ENCODE data around the gene LCN10. TPM values are rescaled to one million over a fixed set of nuclear protein-coding genes. Genes with fewer than 3 reads are reported as not detected.
"Not testable (repeated sequence)": the region's sequence is repeated elsewhere in the genome, so short reads cannot be mapped to it uniquely, and the experiment has no call there.

Gene LCN10
- total RNA-seq, 2 experiments from 2014 or later, result not detected

DNA sequence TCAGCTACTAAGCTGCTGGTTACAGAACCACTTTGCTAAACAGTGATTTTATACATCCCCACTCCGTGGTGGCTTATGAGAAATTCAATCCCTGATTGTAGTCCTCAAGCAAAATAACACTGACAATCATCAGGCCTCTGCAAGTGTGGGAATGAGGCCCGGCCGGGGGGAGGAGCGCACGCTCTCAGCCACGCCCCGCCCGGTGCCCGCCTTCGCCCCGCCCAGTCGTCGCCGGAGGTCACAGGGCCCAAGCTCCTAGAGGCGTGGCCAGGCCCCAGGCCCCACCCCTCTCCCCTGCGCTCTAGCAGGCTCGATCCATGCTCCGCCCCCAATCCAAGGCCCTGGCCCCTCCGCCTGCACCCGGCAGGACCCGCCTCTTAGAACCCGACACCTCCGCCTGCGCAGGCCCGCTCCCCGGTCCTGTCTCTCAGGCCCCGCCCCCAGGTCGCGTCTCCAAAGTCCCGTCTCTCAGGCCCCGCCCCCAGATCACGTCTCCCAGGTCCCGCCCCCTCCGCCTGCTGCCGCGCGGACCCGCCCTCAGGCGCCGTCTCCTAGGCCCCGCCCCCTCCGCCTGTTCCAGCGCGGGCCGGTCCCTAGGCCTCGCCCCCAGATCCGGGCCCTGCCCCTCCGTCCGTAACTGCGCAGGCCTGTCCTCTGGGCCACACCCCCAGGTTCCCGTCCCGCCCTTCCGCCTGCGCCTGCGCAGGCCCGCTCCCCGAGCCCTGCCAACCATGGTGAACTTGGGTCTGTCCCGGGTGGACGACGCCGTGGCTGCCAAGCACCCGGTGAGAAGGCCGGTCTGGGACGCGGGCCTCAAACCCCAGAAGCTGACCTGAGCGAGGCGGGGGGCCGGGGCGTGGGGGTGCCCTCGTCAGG is 48.1 kb upstream of the LCN10 start, which contains the start of gene TMEM141:
TMEM141 (plus strand) TSS at position 705 of the 876 bp plus-strand sequence; CDS start at position 732, 27 bp downstream.
- Histone ChIP-seq H3K4me3 (ENCODE audit: low read depth, low read length, poor library complexity, severe bottlenecking) (peak within 1 kb of the TSS; percentile 72), H3K4me1 (ENCODE audit: insufficient read depth, low read length, poor library complexity, severe bottlenecking) (peaks cover 26% of the 10 kb centered on the region), H3K79me2 (ENCODE audit: insufficient read depth, low read depth, low read length) (no peaks in the 10 kb centered on the region), H3K27ac (ENCODE audit: low read depth, low read length, poor library complexity, severe bottlenecking) (peak within 1 kb of the TSS; percentile 70), H3K9me2 (ENCODE audit: insufficient read depth, low read length) (no peaks in the 10 kb centered on the region), H3K4me2 (ENCODE audit: low read length) (peak within 1 kb of the TSS; percentile 71), H4K20me1 (ENCODE audit: insufficient read depth, low read length) (no peaks in the 10 kb centered on the region), H2AFZ (ENCODE audit: low read length) (peak within 1 kb of the TSS; percentile 35; the same call in 1 of the 2 replicates), H3K9me3 (ENCODE audit: low read length) (no peaks in the 10 kb centered on the region), H3K36me3 (ENCODE audit: insufficient read depth, low read length) (no peaks in the 10 kb centered on the region)
- intact Hi-C loops (cut with micrococcal nuclease; ENCODE audit: unreplicated experiment), result loop anchor here (1.0 to 2.0 kb wide), 4 partner anchors 16 to 238 kb away; partner anchors contain the start of genes ABCA2, FBXW5 and RABL6
- CTCF ChIA-PET (ENCODE audit: unreplicated experiment), result interaction anchor here (0.5 to 0.8 kb wide), 2 partner anchors 24 to 239 kb away, joined by 3 read pairs; no protein-coding TSS in a partner anchor
- TF ChIP-seq, protein P1, sequence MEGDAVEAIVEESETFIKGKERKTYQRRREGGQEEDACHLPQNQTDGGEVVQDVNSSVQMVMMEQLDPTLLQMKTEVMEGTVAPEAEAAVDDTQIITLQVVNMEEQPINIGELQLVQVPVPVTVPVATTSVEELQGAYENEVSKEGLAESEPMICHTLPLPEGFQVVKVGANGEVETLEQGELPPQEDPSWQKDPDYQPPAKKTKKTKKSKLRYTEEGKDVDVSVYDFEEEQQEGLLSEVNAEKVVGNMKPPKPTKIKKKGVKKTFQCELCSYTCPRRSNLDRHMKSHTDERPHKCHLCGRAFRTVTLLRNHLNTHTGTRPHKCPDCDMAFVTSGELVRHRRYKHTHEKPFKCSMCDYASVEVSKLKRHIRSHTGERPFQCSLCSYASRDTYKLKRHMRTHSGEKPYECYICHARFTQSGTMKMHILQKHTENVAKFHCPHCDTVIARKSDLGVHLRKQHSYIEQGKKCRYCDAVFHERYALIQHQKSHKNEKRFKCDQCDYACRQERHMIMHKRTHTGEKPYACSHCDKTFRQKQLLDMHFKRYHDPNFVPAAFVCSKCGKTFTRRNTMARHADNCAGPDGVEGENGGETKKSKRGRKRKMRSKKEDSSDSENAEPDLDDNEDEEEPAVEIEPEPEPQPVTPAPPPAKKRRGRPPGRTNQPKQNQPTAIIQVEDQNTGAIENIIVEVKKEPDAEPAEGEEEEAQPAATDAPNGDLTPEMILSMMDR (conservative IDR thresholded peaks at IDR 0.05; ENCODE audit: low read length), result no peak
- TF ChIP-seq EZH2phosphoT487 (IDR thresholded peaks at IDR 0.05; ENCODE audit: borderline replicate concordance, low read depth, low read length), result no peak
- POLR2A ChIA-PET, result interaction anchor here (0.6 to 1.0 kb wide), 3 partner anchors 18 to 157 kb away, joined by 3 to 4 read pairs (median 4); no protein-coding TSS in a partner anchor
- DNase-seq (ENCODE audit: low spot score), result peak; percentile 99
- no TSS peak for BruUV-seq (replicated peaks)

DNA sequence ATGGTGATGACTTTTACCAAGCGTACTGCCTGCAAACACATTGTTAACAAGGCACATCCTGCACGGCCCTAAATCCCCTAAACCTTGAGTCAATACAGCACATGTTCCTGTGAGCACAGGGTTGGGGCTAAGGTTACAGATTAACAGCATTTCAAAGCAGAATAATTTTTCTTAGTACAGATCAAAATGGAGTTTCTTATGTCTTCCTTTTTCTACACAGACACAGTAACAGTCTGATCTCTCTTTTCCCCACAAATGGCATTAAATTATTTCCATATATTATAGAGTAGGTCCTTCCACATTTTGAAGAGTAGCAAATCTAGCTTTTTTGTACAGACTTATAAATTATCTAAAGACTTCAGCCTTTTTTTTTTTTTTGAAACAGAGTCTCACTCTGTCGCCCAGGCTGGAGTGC is 46.8 kb upstream of the LCN10 start:
- CTCF ChIA-PET (ENCODE audit: unreplicated experiment), result interaction anchor here (0.5 kb wide), 1 partner anchor 154 kb away, joined by 3 read pairs; no protein-coding TSS in a partner anchor
- Histone ChIP-seq H3K27ac (ENCODE audit: low read depth, low read length, poor library complexity, severe bottlenecking) (no peak overlapping the region), H3K4me3 (ENCODE audit: low read depth, low read length, poor library complexity, severe bottlenecking) (no peak overlapping the region), H3K4me1 (ENCODE audit: insufficient read depth, low read length, poor library complexity, severe bottlenecking) (peaks cover 20% of the 10 kb centered on the region), H3K9me2 (ENCODE audit: insufficient read depth, low read length) (no peaks in the 10 kb centered on the region), H2AFZ (ENCODE audit: low read length) (no peak overlapping the region), H3K79me2 (ENCODE audit: insufficient read depth, low read depth, low read length) (no peaks in the 10 kb centered on the region), H3K36me3 (ENCODE audit: insufficient read depth, low read length) (no peaks in the 10 kb centered on the region), H4K20me1 (ENCODE audit: insufficient read depth, low read length) (no peaks in the 10 kb centered on the region), H3K9me3 (ENCODE audit: low read length) (no peaks in the 10 kb centered on the region), H3K4me2 (ENCODE audit: low read length) (no peak overlapping the region)
- no TSS peak for BruUV-seq (replicated peaks)
- intact Hi-C loops (cut with micrococcal nuclease; ENCODE audit: unreplicated experiment), result loop anchor here (5.0 kb wide), 1 partner anchor 98 kb away; the partner anchor contains the start of gene TRAF2
- POLR2A ChIA-PET, result no interaction called here
- TF ChIP-seq EZH2phosphoT487 (IDR thresholded peaks at IDR 0.05; ENCODE audit: borderline replicate concordance, low read depth, low read length), result no peak
- TF ChIP-seq, protein P1 (conservative IDR thresholded peaks at IDR 0.05; ENCODE audit: low read length), result no peak
- no peak for DNase-seq (ENCODE audit: low spot score)

DNA sequence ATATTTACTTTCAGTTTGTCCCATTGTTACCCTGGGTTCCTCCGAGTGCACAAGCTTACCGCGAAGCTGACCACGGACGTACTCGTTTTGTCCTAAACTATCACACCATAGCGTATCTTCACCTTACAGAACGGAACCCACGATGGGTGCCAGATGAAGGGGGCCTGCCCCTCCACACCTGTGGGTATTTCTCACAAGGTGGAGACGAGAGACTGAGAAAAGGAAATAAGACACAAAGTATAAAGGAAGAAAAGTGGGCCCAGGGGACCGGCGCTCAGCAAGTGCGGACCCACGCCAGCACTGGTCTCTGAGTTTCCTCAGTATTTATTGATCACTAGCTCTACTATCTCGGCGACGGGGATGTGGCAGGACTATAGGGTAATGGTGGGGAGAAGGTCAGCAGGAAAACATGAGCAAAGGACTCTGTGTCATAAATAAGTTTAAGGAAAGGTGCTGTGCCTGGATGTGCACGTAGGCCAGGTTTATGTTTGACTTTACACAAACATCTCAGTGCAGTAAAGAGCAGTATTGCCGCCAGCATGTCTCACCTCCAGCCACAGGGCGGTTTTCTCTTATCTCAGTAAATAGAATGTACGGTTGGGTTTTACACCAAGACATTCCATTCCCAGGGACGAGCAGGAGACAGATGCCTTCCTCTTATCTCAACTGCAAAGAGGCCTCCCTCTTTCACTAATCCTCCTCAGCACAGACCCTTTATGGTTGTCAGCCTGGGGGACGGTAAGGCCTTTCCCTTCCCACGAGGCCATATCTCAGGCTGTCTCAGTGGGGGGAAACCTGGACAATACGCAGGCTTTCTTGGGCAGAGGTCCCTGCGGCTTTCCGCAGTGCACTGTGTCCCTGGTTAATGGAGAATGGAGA is 46.1 kb upstream of the LCN10 start:
- BruUV-seq (replicated peaks); H3K36me3 ChIP-seq (ENCODE audit: insufficient read depth, low read length); H3K4me2 ChIP-seq (ENCODE audit: low read length); H3K79me2 ChIP-seq (ENCODE audit: insufficient read depth, low read depth, low read length); H4K20me1 ChIP-seq (ENCODE audit: insufficient read depth, low read length); POLR2A ChIA-PET; H3K4me3 ChIP-seq (ENCODE audit: low read depth, low read length, poor library complexity, severe bottlenecking); CTCF ChIA-PET (ENCODE audit: unreplicated experiment); H3K9me2 ChIP-seq (ENCODE audit: insufficient read depth, low read length); H3K27ac ChIP-seq (ENCODE audit: low read depth, low read length, poor library complexity, severe bottlenecking); H3K9me3 ChIP-seq (ENCODE audit: low read length); H2AFZ ChIP-seq (ENCODE audit: low read length); DNase-seq (ENCODE audit: low spot score): not testable (repeated sequence)
- intact Hi-C loops (cut with micrococcal nuclease; ENCODE audit: unreplicated experiment), result loop anchor here (5.0 kb wide), 1 partner anchor 98 kb away; the partner anchor contains the start of gene TRAF2
- peaks cover 20% of the 10 kb centered on the region for H3K4me1 ChIP-seq (ENCODE audit: insufficient read depth, low read length, poor library complexity, severe bottlenecking)
